ENCODE results near the gene SH3PXD2A.

The SH3PXD2A gene

DNA sequence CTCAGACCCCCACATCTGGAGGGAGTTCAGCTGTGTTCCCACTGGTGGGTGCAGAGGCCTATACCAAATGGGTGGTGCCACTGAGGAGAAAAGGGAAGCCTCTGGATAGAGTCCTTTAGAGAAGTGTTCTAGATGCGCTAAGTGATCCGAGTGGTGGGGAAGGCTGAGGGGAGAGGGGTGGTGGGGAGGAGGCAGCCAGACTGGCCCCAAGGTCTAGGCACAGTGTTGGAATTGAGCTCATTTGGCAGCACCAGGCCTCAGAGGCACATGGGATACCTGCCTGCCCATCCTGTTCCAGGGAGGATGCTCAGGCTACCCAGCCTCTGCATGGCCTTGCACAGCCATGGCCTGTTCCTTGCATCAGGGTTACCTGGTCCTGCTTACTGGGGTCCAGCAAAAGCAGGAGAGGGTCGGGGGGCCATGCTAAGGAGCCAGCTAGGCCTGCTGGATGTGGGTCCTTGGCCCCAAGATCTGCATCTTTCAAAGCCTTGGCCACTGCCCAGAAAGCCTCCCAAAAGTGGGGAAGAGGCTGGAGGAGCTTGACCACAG is 262.3 kb downstream of the SH3PXD2A start:
- DNase-seq: no peak

DNA sequence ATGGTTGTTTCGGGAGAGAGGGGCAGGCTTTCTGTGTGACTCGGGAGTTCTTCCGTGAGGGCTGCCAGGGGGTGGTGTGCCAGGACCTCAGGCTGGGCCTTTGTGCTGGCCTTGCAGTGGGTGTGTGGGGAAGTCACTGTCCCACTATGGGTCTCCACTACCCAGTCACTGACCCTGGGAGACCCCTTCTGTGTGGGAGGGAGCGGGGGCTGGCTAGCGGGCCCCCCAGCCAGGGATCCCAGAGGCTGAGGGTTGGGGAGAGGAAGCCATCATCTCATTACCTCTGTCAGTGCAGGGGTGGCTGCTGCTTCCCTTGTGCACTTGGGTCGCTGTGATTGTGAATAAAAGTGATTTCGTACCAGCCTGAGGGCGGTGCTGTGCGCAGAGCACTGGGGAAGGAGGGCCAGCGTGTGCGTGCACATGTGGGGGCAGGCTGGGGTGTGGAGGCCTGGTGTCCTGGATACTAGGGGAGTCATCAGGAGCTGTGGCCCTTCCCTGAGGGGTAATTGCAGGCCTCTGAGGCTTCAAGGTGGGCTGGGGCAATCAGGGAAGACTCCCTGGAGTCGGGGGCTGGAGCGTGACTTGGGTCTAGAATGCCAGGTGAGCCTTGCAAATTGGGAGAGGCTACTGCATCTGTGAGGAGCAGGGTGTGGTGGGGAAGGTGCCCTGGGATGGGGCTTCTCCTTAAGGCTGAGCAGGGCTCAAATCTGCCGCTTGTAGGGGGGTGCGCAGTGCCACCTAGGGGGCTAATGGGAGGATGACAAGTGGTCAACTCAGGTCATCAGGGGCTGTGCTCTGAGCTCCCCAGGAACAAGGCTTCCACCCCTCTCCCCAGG is 263.0 kb downstream of the SH3PXD2A start:
- peak; percentile 63 for DNase-seq

DNA sequence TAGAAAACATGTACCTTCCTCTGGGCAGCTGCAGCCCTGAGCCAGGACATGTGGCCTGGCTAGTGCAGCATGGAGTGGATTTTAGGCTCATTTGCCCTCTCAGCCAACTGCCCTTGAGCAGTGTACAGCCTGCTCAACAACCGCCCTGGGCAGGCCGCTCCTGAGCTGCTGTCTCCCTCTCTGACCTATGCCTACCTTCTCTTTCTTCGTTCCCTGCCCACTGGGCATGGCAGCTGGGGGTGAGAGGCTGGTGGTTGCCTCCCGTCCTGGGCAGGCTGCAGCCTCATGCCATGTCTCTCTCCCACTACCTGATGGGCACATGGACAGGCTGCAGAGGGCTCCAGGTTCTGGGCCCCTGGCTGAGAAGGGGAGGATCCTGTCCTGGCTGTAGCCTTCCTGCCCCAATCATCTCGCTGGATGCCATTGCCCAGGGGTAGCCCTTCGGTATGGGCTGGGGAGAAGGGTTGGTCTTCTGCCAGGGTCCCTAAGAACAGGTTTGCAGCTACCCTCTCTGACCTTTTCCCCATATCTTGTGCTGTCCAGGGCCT is 264.6 kb downstream of the SH3PXD2A start:
- no peak for DNase-seq

DNA sequence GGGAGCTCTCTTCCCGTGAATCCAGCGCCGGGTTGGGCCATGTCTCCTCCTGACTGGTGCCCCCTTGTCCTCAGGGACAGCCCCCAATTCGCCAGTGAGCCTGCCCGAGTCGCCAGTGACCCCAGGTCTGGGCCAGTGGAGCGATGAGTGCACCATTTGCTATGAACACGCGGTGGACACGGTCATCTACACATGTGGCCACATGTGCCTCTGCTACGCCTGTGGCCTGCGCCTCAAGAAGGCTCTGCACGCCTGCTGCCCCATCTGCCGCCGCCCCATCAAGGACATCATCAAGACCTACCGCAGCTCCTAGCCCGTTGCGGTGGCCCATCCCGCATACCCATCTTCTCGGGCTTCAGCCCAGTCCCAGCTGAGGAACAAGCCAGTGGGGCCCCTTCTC is 265.3 kb downstream of the SH3PXD2A start:
- no peak for DNase-seq

DNA sequence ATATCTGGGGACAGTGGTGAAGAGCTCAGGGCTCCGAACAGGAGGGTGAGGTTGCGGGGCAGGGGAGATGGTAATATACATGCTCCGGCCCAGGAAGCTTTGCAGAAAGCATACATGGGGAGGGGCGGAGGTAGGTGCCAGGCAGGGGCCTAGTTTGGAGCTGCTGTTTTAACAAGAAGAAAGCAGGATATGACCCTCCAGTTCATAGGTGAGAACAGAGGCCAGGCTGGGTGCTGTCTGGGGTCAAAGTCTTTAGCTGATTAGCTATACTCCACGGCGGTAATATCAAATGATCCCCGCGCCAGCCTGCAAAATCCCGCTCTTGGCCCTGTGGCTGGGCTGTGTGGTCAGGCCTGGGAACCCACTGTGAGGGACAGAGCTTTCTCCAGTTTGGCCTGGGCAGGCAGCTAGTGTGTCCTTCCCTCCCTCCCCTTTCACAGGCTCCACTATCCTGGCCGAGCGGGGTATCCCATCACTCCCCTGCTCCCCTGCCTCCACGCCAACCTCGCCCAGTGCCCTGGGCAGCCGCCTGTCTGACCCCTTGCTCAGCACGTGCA is 266.2 kb downstream of the SH3PXD2A start:
- DNase-seq: no peak

DNA sequence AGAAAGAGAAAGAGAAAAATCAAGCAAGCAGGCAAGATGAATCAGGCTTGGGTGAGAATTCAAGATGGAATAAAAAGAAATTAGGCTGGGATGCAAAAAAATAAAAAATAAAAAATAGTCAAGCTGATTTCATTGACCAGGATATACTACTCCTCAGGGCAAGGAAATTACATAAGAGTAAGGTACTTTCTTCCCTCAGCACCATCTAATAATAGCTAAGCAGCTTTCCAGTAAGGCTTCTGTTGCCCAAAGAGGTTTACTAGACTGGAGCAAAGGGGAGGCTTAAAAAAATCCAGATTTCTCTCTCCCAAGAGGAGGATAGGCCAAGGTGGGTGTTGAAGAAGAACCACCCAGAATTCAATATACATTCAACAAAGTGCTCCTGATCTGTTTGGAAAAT is 268.3 kb downstream of the SH3PXD2A start:
- no peak for DNase-seq

DNA sequence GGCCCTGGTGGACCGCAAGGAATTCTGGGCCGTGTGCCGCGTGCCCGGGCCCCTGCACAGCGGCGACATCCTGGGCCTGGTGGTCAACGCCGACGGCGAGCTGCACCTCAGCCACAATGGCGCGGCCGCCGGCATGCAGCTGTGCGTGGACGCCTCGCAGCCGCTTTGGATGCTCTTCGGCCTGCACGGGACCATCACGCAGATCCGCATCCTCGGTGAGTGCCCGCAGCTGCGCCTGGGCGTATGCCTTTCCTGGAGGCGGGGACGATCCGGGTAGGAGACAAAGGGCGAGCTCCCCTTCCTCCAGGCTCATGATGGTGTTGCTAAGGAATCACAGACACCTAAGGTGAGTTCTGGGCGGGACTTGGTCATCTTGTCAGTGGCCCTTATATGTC is 270.4 kb downstream of the SH3PXD2A start:
- no peak for DNase-seq

DNA sequence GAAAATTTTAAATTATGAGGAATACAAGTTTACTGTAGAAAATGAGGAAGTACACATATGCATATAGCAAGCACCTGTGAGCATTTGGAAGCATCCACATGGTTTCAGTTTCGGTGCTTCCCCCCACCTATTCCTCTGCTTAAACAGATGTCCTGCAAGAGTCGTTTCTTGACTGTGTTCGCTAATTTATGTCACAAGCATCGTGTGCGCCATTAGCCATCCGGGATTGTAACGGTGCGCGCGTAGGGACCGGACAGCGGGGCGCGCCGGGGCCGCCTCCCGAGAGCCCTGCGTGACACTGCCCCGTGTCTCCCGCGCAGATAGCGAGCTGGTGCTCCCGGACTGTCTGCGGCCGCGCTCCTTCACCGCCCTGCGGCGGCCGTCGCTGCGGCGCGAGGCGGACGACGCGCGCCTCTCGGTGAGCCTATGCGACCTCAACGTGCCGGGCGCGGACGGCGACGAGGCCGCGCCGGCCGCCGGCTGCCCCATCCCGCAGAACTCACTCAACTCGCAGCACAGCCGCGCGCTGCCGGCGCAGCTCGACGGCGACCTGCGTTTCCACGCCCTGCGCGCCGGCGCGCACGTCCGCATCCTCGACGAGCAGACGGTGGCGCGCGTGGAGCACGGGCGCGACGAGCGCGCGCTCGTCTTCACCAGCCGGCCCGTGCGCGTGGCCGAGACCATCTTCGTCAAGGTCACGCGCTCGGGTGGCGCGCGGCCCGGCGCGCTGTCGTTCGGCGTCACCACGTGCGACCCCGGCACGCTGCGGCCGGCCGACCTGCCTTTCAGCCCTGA is 271.0 kb downstream of the SH3PXD2A start:
- DNase-seq: peak; percentile 70

DNA sequence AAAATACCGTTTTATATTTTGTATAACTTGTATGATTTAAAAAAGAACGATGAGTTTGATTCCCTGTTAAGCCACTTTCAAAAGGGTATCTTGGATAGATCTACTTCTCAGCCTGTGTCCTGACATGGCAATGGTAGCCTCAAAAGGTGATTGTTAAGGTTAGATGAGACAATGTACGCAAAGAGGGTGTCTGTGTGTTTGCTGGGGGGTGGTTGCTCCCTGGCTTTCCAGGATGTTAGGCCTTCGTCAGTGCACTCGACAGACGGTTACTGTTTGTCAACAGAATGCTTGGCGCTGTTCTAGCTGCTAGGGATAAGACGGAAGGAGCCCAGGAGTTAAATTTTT is 271.5 kb downstream of the SH3PXD2A start:
- no peak for DNase-seq

DNA sequence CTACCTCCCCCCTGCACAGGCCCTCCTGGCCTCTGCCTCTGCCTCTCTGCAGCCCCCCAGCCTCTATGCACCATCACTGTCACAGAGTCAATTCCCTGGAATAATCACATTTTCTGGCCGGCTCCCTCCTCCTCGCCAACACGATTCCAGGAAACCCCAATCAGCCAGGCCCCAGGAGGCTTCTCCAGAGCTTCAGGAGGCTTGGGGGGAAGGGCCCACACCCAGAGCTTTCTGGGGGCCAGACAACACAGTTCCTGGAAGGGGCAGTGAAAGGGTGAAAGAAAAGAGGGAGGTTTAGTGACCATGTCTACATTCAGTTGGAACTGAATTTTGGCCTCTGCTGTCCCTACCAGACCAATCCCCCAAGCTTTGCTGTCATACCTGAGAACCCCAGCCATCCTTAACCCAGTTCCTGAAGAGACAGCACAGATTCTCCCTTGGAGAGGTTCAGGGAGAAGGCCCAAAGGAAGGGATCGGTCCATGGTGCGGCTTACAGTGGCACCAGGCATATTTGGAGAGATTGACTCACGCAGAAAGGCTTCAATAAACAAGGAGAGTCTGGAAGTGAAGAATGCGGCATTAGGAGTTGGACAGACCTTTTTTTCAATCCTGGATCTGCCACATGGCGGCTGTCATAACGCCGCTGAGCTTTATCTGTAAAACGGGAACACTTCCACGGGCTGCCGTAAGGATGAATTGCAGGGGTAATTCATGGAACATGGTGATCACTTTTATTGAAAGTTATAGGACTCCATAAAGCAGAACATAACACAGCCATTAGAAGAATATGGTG is 272.8 kb downstream of the SH3PXD2A start:
- DNase-seq: peak; percentile 67

DNA sequence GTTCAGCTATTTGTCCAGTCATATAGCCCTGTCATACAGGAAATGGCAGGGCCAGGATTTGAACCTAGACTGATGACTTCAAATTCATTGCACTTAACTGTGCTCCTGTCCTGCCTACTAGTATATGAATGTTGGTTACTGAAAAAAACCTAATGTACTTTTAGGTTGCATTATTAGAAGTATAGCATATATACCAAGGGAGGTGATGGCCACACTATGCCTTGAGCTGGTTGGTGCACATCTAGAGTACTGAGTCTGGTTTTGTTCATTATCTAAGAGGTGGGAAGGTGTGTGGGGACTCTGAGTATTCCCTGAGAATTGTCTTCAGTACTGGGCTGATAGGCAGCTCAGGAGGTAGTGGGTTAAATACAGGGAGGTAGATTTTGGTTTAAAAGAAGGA is 273.9 kb downstream of the SH3PXD2A start:
- no peak for DNase-seq

DNA sequence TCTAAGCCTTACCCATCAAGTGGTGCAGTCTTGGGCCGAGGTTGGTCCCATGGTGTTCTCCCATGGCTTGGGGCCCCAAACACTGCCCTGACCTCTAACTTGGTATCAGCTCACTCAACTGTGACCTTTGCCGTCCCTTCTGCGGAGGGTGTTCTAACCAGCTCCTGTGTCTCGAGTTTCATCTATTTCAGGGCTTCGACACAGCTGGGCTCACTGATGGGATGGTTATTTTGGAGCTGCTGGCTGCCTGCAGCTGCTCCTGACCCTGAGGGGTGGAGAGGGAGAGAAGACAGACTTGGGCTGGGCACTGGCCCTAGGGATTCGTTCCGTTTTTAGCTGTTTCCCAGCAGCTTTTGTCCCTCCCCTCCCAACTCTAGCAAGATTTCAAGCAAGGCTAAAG is 274.9 kb downstream of the SH3PXD2A start:
- no peak for DNase-seq

DNA sequence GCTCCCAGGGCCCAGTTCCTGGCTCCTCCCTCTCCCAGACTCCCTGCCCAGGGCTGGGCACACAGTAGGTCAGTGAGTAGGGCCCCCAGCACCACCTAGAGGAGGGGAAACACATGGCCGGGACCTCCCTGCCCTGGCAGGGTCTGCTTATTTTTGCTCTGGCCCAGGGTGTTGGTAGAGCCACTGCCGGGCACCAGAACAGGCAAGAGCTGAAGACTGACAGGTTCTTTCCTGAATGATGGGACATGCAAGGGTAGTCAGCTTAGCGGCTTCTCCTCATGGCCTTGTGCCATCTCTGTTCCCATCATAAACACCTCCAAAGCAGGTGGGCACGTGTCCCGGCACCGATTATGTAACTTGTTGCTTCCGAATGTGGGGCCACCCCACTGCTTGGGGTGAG is 275.4 kb downstream of the SH3PXD2A start:
- no peak for DNase-seq

DNA sequence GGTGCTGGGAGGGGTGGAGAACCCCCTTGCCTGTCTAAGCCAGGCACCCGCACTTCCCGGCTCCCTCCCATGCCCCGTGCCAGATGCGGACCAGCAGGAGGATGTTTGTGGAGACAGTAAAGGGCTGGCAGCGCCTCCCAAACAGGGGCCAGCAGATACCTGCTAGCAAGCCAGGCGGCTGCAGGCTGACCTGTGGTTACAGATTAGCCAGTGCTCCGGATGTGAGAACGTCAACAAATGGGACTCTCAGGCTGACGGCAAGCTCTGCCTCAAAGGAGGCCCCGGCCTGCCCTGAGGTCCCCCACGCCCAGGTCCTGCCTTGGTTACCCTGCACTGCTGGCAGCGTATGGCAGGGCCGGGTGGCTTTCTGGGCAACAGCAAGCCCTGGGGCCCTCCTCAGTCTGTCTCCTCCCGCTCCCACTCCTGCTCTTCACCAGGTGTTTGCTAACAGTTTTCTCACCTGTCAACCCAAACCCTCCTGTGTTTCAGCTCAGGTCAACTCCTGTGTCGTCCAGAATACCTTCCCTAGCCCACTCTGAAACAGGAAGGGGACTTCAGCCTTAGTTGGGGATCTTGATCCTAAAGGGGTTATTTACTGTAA is 276.5 kb downstream of the SH3PXD2A start:
- DNase-seq: no peak

DNA sequence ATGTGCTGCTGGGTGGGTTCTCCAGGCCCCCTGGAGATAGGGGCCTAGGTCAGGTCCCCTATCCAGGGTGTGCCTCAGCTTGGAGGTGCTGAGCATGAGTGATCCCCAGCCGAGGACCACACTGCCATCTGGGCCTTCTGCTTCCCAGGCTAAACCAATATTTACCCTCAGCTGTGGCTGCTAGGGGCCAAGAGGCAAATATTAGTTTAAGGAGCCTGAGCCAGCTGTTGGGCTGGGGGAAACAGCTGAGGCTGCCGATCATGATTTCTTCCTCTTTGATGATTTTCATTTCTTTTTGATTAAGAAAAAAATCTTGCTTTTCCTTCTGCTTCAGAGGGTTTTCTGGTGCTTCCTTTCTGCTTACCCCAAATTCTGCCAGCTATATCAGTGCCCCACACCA is 278.5 kb downstream of the SH3PXD2A start:
- no peak for DNase-seq

DNA sequence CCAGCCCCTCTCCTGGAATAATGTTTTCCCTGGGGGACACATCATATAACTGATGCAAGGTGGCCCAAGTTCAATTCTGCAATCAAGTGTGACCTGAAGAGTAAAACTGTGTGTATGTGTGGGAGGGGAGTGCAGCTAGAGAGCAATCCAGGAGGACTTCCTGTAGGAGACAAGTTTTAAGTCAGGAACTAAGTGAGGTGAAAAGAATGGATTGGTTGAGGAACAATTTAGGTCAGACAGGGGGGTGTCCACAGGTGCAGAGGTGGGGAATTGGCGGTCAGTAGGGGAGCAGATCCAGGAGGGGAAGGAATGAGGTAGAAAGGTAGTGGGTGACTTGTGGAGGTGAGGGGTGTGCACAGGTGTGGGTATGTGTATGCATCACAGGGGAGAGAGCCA is 279.3 kb downstream of the SH3PXD2A start:
- no peak for DNase-seq

DNA sequence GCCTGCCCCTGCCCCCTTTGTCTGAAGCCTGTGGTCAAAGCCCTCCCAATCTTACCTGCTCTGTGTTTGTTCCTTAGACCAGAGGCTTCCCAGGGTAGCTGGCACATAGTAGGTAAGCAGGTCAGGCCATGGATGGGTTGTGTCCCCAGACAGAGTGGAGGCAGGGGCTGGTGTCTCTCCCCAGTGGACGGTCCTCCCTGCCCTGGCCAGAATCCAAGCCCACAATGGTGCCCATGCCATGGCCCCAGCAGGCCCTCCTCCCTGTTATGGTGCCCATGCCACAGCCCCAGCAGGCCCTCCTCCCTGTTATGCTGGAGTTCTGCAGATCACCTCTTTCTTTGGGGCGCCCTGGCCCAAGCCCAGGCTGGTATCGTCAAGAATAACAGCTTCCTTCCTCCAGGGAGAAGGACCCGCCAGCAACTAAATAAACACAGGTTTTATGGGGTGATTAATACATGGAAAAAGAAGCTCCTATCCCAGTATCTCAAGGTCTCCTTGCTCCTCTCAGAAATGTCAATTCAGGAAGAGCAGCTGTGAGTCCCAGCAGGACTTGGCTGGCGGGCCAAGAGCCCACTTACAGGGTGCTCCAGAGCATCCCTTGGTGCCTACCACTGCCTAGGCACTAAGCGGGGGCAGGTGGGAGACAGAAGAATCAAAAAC is 279.8 kb downstream of the SH3PXD2A start:
- DNase-seq: no peak

DNA sequence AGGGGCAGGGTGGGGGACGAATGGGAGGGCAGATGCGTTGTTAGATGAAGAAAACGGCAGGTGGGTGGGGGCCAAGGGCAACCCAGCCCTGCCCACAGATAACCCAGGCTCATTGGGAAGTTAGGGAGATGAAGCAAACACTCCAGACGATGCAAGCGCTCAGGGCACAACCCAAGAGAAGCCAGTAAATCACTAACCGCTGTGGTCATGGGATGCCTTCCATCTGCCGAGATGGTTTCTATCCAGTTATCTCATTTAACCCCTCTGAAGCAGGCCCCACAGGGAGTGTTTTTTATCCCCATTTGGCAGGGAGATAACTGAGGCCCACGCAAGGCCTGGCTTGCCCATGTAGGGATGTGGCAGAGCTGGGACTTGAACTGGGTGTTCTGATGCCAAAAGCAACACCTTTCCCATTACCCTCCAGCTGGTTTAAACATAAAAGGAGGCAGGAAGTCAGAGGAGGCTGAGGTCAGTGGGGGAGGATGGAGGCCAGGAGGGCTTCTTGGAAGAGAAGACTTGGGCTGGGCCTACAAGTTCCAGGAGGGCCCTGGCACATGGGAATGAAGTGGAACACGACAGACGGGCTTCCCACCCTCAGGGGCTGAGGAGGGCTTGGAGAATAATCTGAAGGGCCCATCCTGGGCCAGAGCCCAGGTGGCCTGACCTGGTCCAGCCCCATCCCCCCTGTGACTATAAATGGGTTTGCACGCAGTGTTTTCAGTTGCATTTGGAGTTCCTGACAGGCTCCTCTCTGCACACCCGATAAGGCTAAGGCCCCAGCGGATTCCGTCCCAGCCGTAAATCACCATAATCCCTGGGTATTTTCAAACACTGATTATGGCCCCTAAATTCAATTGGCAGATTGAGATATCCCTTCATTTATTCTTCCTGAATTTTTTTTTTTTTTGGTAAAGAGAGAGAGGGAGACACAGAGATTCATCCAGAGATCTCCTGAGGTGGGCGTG is 281.0 kb downstream of the SH3PXD2A start:
- DNase-seq: no peak

DNA sequence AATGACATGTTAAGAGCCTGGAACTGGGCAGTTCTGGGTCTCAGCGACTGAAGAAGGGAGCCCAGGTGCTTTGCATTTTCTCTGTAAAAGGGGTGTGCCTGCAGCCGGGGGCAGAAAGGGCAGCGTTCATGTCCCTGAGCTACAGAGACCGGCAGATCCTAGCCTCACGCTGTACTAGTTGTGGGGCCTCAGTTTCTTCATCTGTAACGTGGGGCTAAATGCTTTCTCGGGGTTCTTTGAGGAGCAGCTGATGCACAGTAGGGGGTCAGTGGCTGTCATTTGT is 282.2 kb downstream of the SH3PXD2A start:
- DNase-seq: no peak

DNA sequence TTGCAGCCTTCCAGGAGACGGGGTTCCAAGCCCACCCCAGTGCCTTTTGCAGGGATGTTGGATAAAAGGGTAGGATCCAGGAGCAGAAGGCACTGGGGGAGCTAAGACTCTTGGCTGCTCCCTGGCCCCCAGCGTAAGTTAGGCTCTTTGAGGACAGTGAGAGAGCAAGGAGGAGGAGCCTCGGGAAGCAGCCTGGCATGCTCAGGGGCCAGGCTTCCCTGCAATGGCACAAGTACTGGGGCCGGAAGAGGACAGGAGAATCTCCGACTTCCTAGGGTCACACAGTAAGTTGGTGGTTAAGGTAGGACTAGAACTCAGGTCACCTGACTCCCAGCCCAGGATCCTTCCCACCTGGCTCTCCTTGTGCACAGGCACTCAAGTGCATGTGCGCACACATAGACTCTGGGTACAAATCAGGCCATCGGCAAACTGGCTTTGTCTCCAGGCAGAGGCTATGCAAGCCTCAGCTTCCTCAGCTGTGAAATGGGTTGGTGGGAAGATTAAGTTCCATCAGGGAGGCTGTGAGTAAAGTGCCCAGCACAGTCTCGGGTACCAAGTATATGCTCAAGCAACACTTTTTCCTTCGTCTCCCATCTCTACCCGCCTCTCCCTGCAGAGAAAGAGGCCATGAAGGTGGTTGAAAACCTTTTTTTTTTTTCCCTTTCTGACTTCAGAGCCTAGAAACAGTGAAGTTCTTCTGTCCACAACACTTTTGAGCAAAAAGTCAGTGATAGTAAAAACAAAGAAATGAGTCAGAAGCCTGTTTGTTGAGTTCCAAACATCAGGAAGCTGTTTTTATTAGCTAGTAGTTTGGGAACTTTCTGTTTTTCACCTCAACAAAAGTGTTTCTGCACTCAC is 282.8 kb downstream of the SH3PXD2A start:
- DNase-seq: no peak

Measured in retina (tissue), 1 donor.